HUES64 (cell line): Measurements from ENCODE around the gene MEIS1.

Source experiments
- H3K27ac ChIP-seq: 2 replicates; pipeline ENCODE4 v1.7.0; 2013; ENCODE audit warnings: low read depth, low read length, inconsistent platforms
- H3K27me3 ChIP-seq: 2 replicates; pipeline ENCODE4 v1.6.1; 2013; ENCODE audit warnings: mild to moderate bottlenecking, low read length; ENCODE audit not compliant: insufficient read depth
- H3K36me3 ChIP-seq: 2 replicates; pipeline ENCODE4 v1.6.1; 2013; ENCODE audit warnings: mild to moderate bottlenecking, low read length; ENCODE audit not compliant: insufficient read depth
- H3K4me1 ChIP-seq: 2 replicates; pipeline ENCODE4 v1.6.1; 2013; ENCODE audit warnings: mild to moderate bottlenecking, low read length, moderate library complexity; ENCODE audit not compliant: insufficient read depth
- H3K4me3 ChIP-seq: 2 replicates; pipeline ENCODE4 v1.5.1; 2013; ENCODE audit warnings: mild to moderate bottlenecking, low read length, moderate library complexity
- H3K9ac ChIP-seq: 2 replicates; pipeline ENCODE4 v1.6.1; 2013; ENCODE audit warnings: mild to moderate bottlenecking, low read depth, low read length
- H3K9me3 ChIP-seq: 2 replicates; pipeline ENCODE4 v1.6.1; 2013; ENCODE audit warnings: low read depth, low read length; ENCODE audit not compliant: insufficient read depth
- WGBS: fragments of 150-250, 120-280 bp; methylation state at CpG from one replicate; pipeline ENCODE4 v1.1.7; 2013; ENCODE audit warnings: missing lambda C conversion rate; 5-methylcytosine and 5-hydroxymethylcytosine counted together

Gene MEIS1

GRCh38 chr2:66446941-66447340 lies 12.0 kb downstream of the MEIS1 start:
- peaks cover 71% of the 10 kb centered on the region for H3K27me3 ChIP-seq
- no peaks in the 10 kb centered on the region for H3K9me3 ChIP-seq
- H3K4me3 ChIP-seq: peak overlapping the region; percentile 44
- H3K9ac ChIP-seq: no peak overlapping the region
- 37% methylated on average over 7 of the region's 8 CpGs for WGBS
- peaks cover 29% of the 10 kb centered on the region for H3K4me1 ChIP-seq
- no peak overlapping the region for H3K27ac ChIP-seq
- H3K36me3 ChIP-seq: no peaks in the 10 kb centered on the region

DNA sequence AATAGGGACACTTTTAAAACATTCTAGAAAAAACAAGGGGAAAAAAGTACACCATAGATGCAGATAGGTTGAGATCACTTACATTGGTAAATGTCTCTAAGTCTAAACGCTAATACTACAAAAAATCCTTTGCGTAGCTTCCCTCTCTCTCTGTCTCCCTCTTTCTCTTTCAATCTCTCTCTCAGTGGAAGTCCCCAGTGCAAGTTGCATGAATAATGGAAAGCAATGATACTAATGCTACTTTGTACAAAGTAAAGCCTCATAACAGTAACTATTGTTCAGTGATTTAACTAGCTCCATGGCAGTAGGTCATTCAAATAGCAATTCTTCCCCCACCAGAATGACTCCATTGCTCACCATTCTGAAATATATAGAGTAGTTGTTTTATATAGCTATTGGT lies 12.8 kb downstream of the MEIS1 start:
- Histone ChIP-seq H3K36me3 (no peaks in the 10 kb centered on the region), H3K9ac (no peak overlapping the region), H3K27ac (no peak overlapping the region), H3K9me3 (no peaks in the 10 kb centered on the region), H3K27me3 (peaks cover 63% of the 10 kb centered on the region), H3K4me3 (no peak overlapping the region), H3K4me1 (peaks cover 27% of the 10 kb centered on the region)
- WGBS: 84% methylated on average over 2 of the region's 2 CpGs

GRCh38 chr2:66448136-66448991 lies 13.4 kb downstream of the MEIS1 start:
- Histone ChIP-seq H3K27me3 (peaks cover 56% of the 10 kb centered on the region), H3K4me3 (no peak overlapping the region), H3K9me3 (no peaks in the 10 kb centered on the region), H3K36me3 (no peaks in the 10 kb centered on the region), H3K9ac (no peak overlapping the region), H3K4me1 (peaks cover 24% of the 10 kb centered on the region), H3K27ac (no peak overlapping the region)
- WGBS: 100% methylated on average over 2 of the region's 3 CpGs

DNA sequence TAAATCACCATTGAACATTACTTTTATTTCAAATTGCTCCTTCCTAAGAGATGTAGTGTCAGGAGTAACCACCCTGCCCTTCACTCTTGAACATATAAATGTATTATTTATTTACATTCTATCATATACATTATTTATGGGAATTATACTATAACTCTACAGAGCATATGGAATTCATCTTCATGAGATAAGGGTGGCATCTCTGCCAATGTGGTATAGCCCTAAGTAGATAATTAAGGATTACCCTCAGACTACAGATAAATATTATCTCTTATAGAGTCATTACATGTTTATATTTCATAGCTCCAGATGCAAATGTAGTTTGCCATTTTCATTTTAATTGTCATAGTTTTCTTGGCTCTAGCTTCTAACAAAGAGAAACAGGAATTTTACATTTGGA lies 17.3 kb downstream of the MEIS1 start:
- Histone ChIP-seq H3K4me3 (no peak overlapping the region), H3K27me3 (peaks cover 18% of the 10 kb centered on the region), H3K9ac (no peak overlapping the region), H3K9me3 (no peaks in the 10 kb centered on the region), H3K27ac (no peak overlapping the region), H3K36me3 (no peaks in the 10 kb centered on the region), H3K4me1 (0 out of 2 replicates have a peak, but pooled peaks cover 3% of the 10 kb centered on the region)

DNA sequence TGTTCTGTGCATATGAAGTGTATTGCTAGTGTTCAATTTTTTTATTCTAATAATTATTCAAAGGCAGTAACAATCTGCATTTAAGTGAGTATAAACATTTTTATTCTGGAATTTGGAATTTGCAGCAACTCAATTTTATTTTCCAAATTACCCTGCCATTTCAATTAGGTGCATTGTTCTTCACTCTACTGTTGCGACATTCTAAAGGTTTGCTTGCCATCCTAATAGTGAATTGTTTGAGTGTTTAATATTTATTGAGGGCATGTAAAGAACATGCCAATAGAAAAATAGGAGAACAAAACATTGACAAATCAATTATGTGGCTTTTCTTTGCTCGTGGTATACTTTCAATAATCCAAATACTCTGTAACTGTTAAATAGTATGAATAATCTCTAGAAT lies 18.0 kb downstream of the MEIS1 start:
- no peaks in the 10 kb centered on the region for H3K36me3 ChIP-seq
- no peak overlapping the region for H3K27ac ChIP-seq
- no peaks in the 10 kb centered on the region for H3K4me1 ChIP-seq
- H3K4me3 ChIP-seq: no peak overlapping the region
- no peaks in the 10 kb centered on the region for H3K9me3 ChIP-seq
- no peak overlapping the region for H3K9ac ChIP-seq
- WGBS: 100% methylated on average over 1 of the region's 2 CpGs
- H3K27me3 ChIP-seq: peaks cover 11% of the 10 kb centered on the region

GRCh38 chr2:66455490-66455889 lies 20.6 kb downstream of the MEIS1 start:
- 92% methylated on average over 1 of the region's 2 CpGs for WGBS

DNA sequence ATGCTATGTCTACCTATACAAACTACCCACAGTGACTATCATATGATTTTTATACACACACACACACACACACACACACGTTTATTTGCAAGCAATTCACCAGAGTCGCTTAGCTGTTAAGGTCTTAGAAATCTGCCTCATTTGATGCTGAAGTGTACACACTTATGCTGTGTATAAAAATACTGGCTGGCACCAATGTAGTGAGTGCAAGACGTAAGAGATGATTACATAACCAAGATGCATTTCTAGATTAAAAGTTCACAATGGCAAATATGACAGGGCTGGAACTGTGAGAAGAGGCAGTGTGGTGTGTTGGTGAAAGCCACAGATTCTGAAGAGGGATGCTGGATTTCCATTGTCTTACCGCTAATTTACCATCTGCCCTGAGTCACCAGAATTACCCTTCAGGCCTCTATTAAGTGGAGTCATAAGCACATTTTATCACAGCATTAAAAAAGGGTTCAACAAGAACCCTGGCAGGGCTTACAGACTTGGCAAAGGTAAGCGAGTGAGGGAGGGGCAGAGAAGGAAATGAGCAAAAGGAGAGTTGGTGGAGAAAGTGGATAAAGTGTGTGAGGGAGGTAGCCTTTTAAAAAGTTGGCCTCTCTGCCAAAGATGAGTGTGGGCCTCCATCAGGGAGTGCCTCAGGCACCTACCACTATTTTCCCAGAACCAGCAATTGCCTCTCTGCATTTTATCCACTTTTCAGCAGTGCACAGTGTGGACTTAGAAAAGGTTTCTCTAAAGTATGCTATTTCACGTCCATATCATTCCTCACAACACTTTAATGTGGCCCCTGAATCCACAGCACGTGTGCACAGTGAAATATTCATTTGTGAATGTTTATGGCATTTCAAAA lies 21.5 kb downstream of the MEIS1 start:
- Histone ChIP-seq H3K36me3 (no peaks in the 10 kb centered on the region), H3K9me3 (no peaks in the 10 kb centered on the region), H3K4me3 (no peak overlapping the region), H3K27ac (no peak overlapping the region), H3K27me3 (no peaks in the 10 kb centered on the region), H3K4me1 (no peaks in the 10 kb centered on the region), H3K9ac (no peak overlapping the region)
- WGBS: 87% methylated on average over 7 of the region's 7 CpGs

More at GRCh38 chr2:66455490-66455889, 20.6 kb downstream of the MEIS1 start:
- H3K27me3 ChIP-seq: peaks cover 3% of the 10 kb centered on the region; the same call in 1 of the 2 replicates
- no peaks in the 10 kb centered on the region for H3K4me1 ChIP-seq
- no peak overlapping the region for H3K4me3 ChIP-seq
- H3K9ac ChIP-seq: no peak overlapping the region
- no peaks in the 10 kb centered on the region for H3K9me3 ChIP-seq
- H3K27ac ChIP-seq: no peak overlapping the region
- no peaks in the 10 kb centered on the region for H3K36me3 ChIP-seq

DNA sequence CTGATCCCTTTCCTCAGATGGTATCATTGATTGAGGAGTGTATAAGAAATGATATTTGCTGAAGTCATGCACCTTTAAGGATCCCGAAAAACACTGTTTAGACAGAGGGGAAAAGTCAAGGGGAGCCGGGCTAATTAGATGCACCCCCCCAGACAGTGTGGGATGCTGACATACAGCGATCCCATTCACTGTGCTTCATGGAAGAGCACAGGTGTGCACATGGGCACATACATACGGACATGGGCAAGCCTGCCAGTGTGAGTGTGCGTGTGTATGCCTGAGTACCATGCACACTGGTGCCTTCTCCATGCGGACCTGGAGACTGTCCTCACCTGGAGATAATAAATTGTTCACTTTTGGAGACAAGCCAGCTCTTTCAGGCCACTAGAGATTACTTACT lies 22.6 kb downstream of the MEIS1 start:
- no peaks in the 10 kb centered on the region for H3K4me1 ChIP-seq
- H3K9ac ChIP-seq: no peak overlapping the region
- no peaks in the 10 kb centered on the region for H3K27me3 ChIP-seq
- no peaks in the 10 kb centered on the region for H3K9me3 ChIP-seq
- no peaks in the 10 kb centered on the region for H3K36me3 ChIP-seq
- H3K4me3 ChIP-seq: no peak overlapping the region
- WGBS: 87% methylated on average over 6 of the region's 6 CpGs
- H3K27ac ChIP-seq: no peak overlapping the region

DNA sequence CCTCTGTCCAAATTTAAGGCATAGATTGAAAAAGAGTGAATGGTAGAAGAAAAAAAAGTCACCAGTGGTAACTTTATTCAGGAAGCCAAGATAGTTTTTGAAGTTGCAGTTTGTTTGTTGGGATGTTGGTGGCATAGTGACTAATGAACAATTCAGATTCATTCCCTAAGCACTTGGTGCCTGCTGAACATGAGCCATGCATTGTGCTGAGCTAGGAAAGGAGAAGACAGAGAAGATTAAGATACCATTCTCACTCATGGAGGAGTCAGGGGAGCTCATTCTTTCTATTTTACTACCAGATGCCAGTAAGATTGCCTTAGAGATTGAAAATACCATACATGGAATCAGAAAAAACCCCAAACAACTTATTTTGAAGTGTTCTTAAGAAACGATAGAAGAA lies 25.1 kb downstream of the MEIS1 start:
- Histone ChIP-seq H3K9ac (no peak overlapping the region), H3K27ac (no peak overlapping the region), H3K4me3 (no peak overlapping the region), H3K27me3 (no peaks in the 10 kb centered on the region), H3K4me1 (no peaks in the 10 kb centered on the region), H3K9me3 (no peaks in the 10 kb centered on the region), H3K36me3 (no peaks in the 10 kb centered on the region)
- WGBS: 94% methylated on average over 1 of the region's 1 CpG

DNA sequence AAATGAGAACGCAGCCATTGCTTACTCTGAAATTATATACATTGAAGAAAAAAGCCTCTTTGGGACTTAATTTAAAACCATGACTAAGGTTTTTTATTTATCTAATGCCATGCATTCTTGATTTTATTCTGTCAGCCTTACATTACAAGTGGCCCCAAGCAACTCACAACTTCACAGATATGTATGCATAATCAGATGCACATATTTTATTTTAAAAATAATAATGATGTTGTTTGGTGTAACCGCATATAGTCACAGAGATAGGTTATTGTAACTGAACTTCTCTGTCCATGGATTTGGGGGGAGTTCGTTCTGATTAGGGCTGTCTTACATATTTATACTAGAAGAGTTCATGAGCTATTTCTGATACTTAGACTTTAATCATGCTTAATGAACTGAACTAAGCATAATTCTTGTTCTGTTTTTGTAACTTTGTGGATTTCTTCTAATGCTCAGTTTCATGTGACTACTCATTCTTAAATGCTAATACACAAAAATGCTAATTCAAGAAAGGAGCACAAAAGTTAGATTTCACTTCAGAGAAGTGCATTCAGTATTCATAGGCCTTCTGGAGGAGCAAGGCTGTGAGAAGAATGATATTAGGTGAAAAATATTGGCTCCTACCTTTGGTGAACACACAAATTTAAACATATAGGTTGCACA lies 26.2 kb downstream of the MEIS1 start:
- H3K27me3 ChIP-seq: no peaks in the 10 kb centered on the region
- H3K36me3 ChIP-seq: no peaks in the 10 kb centered on the region

More for the DNA sequence above, 26.2 kb downstream of the MEIS1 start:
- H3K27ac ChIP-seq: no peak overlapping the region
- H3K9ac ChIP-seq: no peak overlapping the region
- 82% methylated on average over 3 of the region's 3 CpGs for WGBS
- H3K9me3 ChIP-seq: no peaks in the 10 kb centered on the region
- H3K4me1 ChIP-seq: no peaks in the 10 kb centered on the region
- no peak overlapping the region for H3K4me3 ChIP-seq
